ENCODE results near the gene GNB1.

GNB1 gene

DNA sequence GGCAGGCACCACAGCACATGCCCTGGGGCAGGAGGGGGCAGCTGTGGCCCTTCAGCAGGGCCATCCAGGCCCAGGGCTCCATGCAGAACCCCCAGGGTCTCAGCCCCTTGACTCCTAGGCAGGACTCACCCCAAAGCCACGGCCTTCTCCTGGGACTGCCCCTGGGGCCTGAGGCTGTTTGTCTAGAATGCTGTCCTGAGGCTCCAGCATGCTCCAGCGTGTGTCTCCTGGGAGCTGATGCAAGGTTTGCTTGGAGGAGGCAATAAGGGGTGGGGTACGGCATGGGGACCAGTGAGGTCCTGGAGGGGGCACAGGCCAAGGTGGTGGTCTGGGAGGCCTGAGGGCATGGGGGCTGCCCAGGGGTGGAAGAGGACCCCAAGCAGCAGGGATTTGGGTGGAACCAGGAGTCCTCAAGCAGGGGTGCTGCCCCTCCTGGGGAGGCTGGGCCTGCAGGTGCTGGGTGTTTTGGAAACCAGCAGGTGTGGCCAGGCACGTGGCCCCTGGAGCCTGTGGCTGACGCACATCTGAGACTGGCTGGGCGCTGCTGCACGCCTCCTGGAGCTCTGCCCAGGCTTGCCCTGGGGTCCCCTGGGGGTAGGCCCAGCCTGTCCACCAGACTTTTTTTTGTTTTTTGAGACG lies 16.3 kb upstream of the GNB1 start:
- Histone ChIP-seq H3K4me3 (ENCODE audit: low read depth, low read length) (no peak overlapping the region), H3K36me3 (replicated peaks) (no peaks in the 10 kb centered on the region), H3K27me3 (replicated peaks) (no peaks in the 10 kb centered on the region), H3K27ac (no peak overlapping the region)
- TF ChIP-seq, protein P1, sequence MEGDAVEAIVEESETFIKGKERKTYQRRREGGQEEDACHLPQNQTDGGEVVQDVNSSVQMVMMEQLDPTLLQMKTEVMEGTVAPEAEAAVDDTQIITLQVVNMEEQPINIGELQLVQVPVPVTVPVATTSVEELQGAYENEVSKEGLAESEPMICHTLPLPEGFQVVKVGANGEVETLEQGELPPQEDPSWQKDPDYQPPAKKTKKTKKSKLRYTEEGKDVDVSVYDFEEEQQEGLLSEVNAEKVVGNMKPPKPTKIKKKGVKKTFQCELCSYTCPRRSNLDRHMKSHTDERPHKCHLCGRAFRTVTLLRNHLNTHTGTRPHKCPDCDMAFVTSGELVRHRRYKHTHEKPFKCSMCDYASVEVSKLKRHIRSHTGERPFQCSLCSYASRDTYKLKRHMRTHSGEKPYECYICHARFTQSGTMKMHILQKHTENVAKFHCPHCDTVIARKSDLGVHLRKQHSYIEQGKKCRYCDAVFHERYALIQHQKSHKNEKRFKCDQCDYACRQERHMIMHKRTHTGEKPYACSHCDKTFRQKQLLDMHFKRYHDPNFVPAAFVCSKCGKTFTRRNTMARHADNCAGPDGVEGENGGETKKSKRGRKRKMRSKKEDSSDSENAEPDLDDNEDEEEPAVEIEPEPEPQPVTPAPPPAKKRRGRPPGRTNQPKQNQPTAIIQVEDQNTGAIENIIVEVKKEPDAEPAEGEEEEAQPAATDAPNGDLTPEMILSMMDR (IDR thresholded peaks at IDR 0.05; ENCODE audit: low read depth, low read length, missing control alignments), result no peak
- DNase-seq, result no peak
- in situ Hi-C loops (cut with HindIII; ENCODE audit: low pct_ligation_motif_present, low sequenced_read_pairs), result no loop called here

DNA sequence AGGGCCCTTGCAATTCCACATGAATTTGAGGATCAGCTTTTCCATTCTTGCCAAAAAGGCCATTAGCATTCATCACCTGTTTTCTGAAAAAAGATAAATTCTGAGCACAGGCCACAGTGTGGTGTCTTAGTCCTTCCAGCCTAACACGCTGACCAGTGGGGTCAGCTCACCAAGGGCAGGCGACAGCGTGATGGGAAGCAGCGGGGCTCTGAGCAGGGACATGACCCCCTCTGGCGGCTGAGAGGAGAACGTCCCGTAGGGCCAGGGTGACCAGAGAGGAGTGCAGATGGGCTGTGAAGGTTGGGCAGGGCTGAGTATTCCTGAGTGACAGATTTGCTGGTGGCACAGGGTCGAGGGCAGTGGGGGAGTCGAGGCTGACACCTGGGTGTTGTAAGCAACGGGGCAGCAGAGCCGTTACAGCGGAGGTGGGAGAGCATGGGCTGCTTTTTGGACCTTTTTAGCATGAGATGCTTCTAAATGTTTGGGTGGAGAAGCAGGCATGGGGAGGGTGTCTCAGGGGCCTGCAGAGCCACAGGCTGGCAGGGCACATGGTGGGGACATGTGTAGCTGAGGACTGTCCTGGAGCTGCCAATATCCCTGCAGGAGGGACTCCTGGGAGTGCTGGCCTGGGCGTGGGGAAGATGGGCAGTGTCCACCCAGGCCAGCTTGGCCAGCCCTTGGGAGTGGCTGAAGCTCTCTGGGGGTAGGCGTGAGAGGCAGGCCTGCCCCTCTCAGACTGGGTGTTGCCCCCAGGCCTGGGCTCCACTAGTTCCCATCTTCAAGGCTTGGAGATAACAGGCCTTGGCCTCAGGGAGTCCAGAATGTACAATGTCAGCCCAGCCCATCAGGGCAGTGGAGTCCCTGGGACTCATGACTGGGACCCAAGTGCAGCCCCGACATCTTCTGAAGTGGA lies 15.6 kb upstream of the GNB1 start:
- in situ Hi-C loops (cut with HindIII; ENCODE audit: low pct_ligation_motif_present, low sequenced_read_pairs), result no loop called here
- Histone ChIP-seq H3K4me3 (ENCODE audit: low read depth, low read length) (no peak overlapping the region), H3K36me3 (replicated peaks) (no peaks in the 10 kb centered on the region), H3K27ac (no peak overlapping the region), H3K27me3 (replicated peaks) (no peaks in the 10 kb centered on the region)
- peak; percentile 62 for DNase-seq
- TF ChIP-seq, protein P1 (IDR thresholded peaks at IDR 0.05; ENCODE audit: low read depth, low read length, missing control alignments), result peak; percentile 98

DNA sequence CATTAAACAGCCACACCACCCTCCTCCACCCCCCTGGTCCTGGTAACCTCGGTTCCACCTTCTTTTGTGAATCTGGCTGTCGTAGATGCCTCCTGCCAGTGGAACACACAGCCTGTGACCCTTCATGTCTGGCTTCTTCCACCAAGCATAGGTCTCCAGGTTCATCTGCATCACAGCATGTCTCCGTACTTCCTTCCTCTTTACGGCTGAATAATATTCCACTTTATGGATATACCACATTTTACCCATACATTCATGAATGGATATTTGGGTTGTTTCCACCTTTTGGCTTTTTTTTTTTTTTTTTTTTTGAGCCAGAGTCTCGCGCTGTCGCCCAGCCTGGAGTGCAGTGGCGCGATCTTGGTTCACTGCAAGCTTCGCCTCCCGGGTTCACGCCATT lies 12.3 kb upstream of the GNB1 start:
- Histone ChIP-seq H3K27me3 (replicated peaks) (no peaks in the 10 kb centered on the region), H3K27ac (no peak overlapping the region), H3K36me3 (replicated peaks) (no peaks in the 10 kb centered on the region), H3K4me3 (ENCODE audit: low read depth, low read length) (no peak overlapping the region)
- in situ Hi-C loops (cut with HindIII; ENCODE audit: low pct_ligation_motif_present, low sequenced_read_pairs), result no loop called here
- TF ChIP-seq, protein P1 (IDR thresholded peaks at IDR 0.05; ENCODE audit: low read depth, low read length, missing control alignments), result no peak
- DNase-seq, result no peak

DNA sequence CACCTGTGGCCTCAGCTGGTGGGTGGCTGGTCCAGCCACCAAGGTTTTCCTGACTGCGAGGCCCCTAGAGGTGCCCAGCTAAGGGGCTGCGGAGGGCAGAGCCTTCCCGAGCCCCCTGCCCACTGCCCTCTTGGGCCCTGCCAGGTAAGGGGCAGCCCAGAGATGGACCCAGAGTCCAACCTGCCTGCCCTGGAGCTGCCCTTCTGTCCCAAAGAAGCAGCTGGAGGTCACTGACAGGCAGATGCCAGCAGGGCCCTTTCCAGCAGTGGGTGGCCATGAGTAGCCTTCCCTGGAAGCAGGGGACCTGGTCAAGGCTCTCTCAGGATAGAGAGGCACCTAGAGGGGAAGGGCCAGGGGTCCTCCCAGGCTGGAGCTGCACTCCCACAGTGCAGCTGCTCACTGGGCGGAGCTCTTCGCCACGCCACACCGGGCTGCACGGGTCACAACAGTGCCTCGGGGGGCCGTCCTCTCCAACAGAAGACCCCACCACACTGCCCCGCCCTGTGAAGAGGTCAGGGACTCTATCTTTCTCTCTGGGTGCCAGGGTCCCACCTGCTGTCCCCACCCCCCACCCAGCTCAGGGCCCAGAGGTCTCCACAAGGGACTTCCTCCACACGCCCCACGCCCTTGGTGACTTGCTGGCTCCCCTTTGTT lies 10.9 kb upstream of the GNB1 start:
- no peaks in the 10 kb centered on the region for H3K36me3 ChIP-seq (replicated peaks)
- H3K27ac ChIP-seq, result no peak overlapping the region

DNA sequence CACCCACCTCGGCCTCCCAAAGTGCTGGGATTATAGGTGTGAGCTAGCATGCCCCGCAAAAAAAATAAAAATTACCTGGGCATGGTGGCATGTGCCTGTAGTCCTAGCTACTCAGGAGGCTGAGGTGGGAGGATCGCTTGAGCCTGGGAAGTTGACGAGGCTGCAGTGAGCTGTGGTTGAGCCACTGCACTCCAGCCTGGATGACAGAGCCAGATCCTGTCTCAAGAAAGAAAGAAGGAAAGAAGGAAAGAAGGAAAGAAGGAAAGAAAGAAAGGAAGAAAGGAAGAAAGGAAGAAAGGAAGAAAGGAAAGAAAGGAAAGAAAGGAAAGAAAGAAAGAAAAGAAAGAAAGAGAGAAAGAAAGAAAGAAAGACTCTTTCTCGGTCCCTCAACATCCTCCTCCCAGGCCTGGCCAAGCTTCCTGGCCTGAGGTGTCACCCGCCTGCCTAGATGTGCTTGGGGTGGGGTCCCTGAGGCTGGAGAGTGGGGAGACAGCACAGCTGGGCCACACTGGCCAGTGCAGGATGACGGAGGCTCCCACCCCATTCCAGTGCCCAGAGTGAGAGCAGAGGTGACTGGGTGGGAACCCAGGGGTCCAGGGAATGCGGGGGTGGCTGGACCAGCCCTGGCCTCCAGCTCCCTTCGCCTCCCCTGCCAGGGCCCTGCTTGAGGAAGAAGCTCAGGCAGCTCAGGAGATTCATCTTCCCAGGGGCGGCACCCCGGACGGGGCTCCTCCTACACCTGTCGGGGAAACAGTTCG lies 10.2 kb upstream of the GNB1 start:
- no peak for DNase-seq
- in situ Hi-C loops (cut with HindIII; ENCODE audit: low pct_ligation_motif_present, low sequenced_read_pairs), result no loop called here
- Histone ChIP-seq H3K36me3 (replicated peaks) (no peaks in the 10 kb centered on the region), H3K27me3 (replicated peaks) (no peaks in the 10 kb centered on the region), H3K4me3 (ENCODE audit: low read depth, low read length) (no peak overlapping the region), H3K27ac (no peak overlapping the region)
- TF ChIP-seq, protein P1 (IDR thresholded peaks at IDR 0.05; ENCODE audit: low read depth, low read length, missing control alignments), result no peak

More for the DNA sequence above, 10.9 kb upstream of the GNB1 start:
- no peak overlapping the region for H3K4me3 ChIP-seq (ENCODE audit: low read depth, low read length)
- in situ Hi-C loops (cut with HindIII; ENCODE audit: low pct_ligation_motif_present, low sequenced_read_pairs), result no loop called here
- TF ChIP-seq, protein P1 (IDR thresholded peaks at IDR 0.05; ENCODE audit: low read depth, low read length, missing control alignments), result no peak
- no peak for DNase-seq
- H3K27me3 ChIP-seq (replicated peaks), result no peaks in the 10 kb centered on the region
